ENCODE results near the gene INSL3. TPM values are rescaled to one million over a fixed set of nuclear protein-coding genes. Genes with fewer than 3 reads are reported as not detected.

Gene INSL3
- total RNA-seq, 2 donors from 2014 or later, result not detected

DNA sequence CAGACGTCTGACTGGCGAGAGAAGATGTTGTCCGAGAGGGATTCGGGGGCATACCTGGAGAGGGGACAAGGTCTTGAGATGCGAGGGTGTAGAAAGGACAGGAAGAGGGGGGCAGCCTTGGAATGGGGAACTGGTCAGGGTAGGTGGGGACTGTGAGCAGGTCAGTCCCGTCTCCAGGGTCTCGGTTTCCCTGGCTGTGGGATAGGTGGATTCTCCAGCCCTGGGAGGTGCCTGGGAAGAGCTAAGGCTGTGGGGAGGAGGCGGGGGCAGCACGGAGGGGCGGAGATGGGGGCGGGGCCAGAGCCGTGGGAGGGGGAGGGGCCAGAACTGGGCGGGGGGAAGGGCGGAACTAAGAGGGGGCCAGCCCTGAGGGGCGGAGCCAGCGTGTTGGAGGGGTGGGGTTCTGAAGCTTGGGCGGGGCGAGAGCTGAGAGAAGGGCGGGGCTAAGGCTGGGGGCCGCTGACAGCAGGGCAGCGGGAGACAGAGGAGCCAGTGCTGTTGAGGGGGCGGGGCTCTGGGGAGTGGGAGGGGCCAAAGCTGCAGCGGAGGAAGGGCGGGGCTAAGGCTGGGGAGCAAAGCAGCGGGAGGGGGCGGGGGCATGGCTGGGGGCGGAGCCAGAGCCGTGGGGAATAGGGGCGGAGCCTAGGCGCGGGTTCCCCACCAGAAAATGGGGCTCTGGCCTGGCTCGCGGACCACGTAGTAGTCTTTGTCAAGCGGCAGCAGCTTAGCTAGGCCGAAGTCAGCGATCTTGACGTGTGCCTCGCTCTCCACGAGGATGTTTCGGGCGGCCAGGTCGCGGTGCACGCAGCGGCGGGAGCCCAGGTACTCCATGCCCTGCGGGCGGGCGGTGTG, 9.5 kb upstream of the INSL3 start:
- peak overlapping the region; percentile 17 for H3K27ac ChIP-seq
- peak; percentile 92 for DNase-seq
- H3K9me3 ChIP-seq, result no peaks in the 10 kb centered on the region
- H3K4me1 ChIP-seq, result no peaks in the 10 kb centered on the region
- TF ChIP-seq, protein P1, sequence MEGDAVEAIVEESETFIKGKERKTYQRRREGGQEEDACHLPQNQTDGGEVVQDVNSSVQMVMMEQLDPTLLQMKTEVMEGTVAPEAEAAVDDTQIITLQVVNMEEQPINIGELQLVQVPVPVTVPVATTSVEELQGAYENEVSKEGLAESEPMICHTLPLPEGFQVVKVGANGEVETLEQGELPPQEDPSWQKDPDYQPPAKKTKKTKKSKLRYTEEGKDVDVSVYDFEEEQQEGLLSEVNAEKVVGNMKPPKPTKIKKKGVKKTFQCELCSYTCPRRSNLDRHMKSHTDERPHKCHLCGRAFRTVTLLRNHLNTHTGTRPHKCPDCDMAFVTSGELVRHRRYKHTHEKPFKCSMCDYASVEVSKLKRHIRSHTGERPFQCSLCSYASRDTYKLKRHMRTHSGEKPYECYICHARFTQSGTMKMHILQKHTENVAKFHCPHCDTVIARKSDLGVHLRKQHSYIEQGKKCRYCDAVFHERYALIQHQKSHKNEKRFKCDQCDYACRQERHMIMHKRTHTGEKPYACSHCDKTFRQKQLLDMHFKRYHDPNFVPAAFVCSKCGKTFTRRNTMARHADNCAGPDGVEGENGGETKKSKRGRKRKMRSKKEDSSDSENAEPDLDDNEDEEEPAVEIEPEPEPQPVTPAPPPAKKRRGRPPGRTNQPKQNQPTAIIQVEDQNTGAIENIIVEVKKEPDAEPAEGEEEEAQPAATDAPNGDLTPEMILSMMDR (IDR thresholded peaks at IDR 0.05), result no peak
- no peaks in the 10 kb centered on the region for H3K36me3 ChIP-seq
- H3K4me3 ChIP-seq, result peak overlapping the region; percentile 35
- no peaks in the 10 kb centered on the region for H3K27me3 ChIP-seq
- no peak overlapping the region for H3K9ac ChIP-seq (ENCODE audit: low read depth in 2 of 2, low read length in 2 of 2)
- intact Hi-C loops (cut with DNase I), result no loop called here

DNA sequence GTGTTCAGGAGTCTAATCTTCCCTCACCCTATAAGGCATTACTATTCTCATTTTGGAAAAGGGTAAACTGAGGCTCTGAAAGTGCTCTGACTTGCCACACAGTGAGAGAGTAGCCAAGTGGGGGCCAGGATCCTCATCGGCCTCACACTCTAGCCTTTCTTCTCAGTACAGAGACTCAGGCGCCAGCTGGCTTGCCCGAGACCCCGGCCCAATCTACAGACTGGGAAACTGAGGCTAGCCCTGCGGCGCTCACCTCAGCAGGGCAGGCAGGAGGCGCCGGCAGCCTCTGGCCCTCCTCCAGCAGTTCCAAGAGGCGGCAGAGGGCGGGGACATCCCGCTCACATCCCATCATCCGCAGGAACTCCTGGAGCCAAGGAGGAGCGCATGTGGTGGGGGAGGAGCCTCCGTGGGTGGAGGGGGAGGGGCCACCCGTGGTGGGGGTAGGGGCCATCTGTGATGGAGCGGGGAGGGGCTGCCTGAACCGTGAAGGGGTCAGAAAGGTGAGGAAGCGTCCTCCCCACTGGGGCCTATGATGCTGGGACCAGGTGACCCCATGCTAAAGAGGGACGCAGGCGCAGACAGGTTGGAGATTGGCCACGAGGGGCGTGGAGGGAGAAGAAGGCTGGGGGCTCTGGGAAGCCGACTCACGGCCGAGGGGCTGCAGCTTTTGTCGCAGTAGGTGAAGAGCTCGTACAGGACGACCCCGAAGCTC, 8.7 kb upstream of the INSL3 start:
- Histone ChIP-seq H3K27ac (peak overlapping the region; percentile 17), H3K36me3 (no peaks in the 10 kb centered on the region), H3K4me1 (no peaks in the 10 kb centered on the region), H3K4me3 (peak overlapping the region; percentile 20), H3K9me3 (no peaks in the 10 kb centered on the region), H3K27me3 (no peaks in the 10 kb centered on the region), H3K9ac (ENCODE audit: low read depth in 2 of 2, low read length in 2 of 2) (no peak overlapping the region)
- peak; percentile 63 for DNase-seq
- TF ChIP-seq, protein P1 (IDR thresholded peaks at IDR 0.05), result no peak
- intact Hi-C loops (cut with DNase I), result no loop called here

DNA sequence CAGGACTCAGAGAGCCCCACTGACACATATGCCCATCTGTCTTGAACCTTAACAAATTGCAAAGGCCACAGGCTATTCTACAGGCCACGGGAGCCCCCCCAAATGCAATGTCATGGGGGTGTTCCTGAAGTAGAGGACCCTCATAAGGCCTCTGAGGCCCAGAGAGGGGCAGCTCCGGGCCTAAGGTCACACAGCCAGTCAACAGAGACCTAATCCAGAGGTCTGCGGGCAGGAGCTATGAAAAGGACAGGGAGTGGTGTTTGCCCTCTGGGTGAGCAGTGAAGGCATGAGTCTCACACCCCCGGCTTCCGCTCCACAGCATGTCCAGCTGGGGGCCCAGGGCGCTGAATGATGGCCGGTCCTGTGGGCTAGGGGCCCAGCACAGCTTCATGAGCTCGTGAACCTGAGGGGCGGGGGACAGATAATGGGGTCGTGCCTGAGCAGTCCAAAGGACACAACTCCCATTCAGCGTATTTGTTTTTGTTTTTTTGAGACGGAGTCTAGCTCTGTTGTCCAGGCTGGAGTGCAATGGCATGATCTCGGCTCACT, 5.3 kb upstream of the INSL3 start:
- Histone ChIP-seq H3K4me1 (no peaks in the 10 kb centered on the region), H3K27me3 (no peaks in the 10 kb centered on the region), H3K36me3 (no peaks in the 10 kb centered on the region), H3K9me3 (no peaks in the 10 kb centered on the region), H3K9ac (ENCODE audit: low read depth in 2 of 2, low read length in 2 of 2) (no peak overlapping the region), H3K27ac (no peak overlapping the region), H3K4me3 (no peak overlapping the region)
- no peak for DNase-seq
- intact Hi-C loops (cut with DNase I), result no loop called here
- TF ChIP-seq, protein P1 (IDR thresholded peaks at IDR 0.05), result no peak

DNA sequence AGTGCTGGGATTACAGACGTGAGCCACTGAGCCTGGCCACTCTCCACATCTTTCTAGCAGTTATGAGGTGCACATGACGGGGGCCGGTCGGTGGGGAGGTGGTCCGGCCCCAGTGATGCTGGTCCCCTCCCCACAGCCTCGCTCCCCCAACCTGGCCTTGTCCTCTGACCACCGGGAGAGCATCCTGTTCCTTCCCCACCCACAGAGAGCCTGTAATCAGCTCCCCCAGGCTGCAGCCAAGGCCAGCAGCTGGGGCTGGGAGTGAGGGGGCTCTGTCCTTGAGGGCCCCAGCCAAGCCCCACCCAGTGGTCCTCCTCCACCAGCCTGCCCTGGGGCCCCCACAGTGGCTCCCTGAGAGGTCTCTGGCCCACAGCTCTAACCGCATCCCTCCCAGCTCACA, 3.0 kb upstream of the INSL3 start:
- TF ChIP-seq, protein P1 (IDR thresholded peaks at IDR 0.05), result no peak
- DNase-seq, result no peak
- Histone ChIP-seq H3K9me3 (no peaks in the 10 kb centered on the region), H3K4me3 (no peak overlapping the region), H3K36me3 (no peaks in the 10 kb centered on the region), H3K27me3 (no peaks in the 10 kb centered on the region), H3K27ac (no peak overlapping the region), H3K9ac (ENCODE audit: low read depth in 2 of 2, low read length in 2 of 2) (no peak overlapping the region), H3K4me1 (no peaks in the 10 kb centered on the region)
- intact Hi-C loops (cut with DNase I), result no loop called here

DNA sequence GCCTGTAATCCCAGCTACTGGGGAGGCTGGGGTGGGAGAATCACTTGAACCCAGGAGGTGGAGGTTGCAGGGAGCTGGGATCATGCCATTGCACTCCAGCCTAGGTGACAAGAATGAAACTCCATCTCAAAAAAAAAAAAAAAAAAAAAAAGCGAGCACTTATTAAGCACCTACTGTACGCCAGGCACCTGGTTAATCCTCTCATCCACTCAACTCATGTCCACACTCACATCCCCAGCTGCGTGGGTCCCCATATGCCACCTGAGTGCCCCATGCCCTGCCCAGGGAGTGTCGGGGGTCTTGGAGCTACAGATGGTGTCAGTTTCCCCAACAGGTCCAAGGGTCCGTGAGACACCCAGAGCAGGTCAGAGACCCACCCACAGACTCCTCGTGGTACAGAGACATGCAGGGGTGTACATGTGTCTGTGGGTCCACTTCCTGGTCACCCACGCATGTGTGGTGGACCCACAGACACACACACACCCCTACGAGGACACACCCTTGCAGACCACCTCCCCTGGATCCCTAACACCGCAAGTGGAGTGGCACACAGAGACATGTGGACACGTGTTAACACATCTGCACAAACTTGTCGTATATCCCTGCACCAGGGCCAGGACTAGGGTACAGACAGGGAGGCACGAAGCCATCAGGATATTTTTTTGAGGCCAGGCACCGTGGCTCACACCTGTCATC, 3.5 kb downstream of the INSL3 start:
- H3K27me3 ChIP-seq, result no peaks in the 10 kb centered on the region
- H3K9ac ChIP-seq (ENCODE audit: low read depth in 2 of 2, low read length in 2 of 2), result no peak overlapping the region
- intact Hi-C loops (cut with DNase I), result no loop called here
- TF ChIP-seq, protein P1 (IDR thresholded peaks at IDR 0.05), result no peak
- H3K4me3 ChIP-seq, result no peak overlapping the region
- H3K36me3 ChIP-seq, result no peaks in the 10 kb centered on the region
- H3K4me1 ChIP-seq, result no peaks in the 10 kb centered on the region
- DNase-seq, result no peak
- H3K9me3 ChIP-seq, result no peaks in the 10 kb centered on the region
- H3K27ac ChIP-seq, result no peak overlapping the region
